GM19395 (cell line): ENCODE data around the gene MMD2.
"Not testable (repeated sequence)": the region's sequence is repeated elsewhere in the genome, so short reads cannot be mapped to it uniquely, and the experiment has no call there.

ENCODE experiments used
- ATAC-seq: cut with Tn5 transposase; IDR thresholded peaks from one replicate; pipeline ENCODE4 v1.9.1; 2021; ENCODE audit warnings: mild to moderate bottlenecking, moderate library complexity; ENCODE audit not compliant: unreplicated experiment

The MMD2 gene, protein sequence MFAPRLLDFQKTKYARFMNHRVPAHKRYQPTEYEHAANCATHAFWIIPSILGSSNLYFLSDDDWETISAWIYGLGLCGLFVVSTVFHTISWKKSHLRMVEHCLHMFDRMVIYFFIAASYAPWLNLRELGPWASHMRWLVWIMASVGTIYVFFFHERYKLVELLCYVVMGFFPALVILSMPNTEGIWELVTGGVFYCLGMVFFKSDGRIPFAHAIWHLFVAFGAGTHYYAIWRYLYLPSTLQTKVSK

DNA sequence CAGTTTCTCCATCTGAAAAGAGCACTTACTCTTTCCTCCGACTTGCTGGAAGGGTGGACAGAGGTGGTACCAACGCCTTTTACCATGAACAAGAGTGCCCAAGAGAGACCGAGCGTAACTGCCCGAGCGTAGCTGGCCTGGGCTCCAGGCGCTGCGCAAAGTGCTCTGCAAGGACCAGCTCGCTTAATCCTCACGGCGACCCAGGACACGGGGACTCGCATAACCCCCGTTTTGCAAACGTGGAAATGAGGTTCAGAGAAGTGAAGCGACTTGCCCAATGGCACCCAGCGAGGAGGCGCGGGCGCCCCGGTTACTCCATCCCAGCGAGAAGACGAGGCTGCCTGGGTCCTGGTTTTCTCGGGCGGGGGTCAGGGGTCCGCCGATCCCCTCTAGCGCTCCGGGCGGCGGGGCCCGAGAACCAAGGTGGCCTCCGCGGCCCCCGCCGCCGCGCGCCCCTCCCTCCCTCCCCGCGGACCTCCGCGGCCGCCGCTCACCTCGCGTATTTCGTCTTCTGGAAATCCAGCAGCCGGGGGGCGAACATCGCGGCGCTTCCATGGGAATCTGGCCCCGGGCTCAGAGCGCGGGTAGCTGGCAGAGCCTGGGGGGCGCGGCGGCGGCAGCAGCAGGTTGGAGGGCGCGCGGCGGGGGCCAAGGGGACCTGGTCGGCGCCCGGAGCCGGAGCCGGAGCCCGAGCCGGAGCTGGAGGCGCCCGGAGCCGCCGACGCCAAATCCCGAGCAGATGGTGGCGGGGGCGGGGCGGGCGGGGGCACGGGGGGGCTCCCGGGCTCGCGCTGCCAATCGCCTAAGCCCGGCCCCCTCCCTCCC, at the start of gene MMD2:
MMD2 (minus strand) TSS at position 711 of the 825 bp plus-strand sequence; CDS start at position 541, 170 bp downstream.
- ATAC-seq = no peak

DNA sequence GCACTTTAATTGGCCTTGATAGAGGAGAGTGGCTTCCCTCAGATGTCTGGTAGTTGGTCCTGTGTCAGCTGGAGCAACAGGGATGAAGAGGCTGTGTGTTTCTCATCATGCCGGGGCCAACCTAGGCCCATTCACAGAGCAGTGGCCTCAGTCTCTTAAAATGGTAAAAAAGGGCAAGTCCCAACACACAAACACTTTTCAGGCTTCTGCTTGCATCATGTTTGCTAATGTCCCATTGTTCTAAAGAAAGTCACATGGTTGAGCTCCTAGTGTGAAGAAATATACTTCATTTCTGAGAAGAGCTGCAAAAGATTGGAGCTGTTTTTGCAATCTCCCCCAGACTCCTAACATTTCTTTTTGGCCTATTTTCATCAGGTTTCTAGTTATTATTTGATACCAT, 46.1 kb upstream of the MMD2 start:
- no peak for ATAC-seq

DNA sequence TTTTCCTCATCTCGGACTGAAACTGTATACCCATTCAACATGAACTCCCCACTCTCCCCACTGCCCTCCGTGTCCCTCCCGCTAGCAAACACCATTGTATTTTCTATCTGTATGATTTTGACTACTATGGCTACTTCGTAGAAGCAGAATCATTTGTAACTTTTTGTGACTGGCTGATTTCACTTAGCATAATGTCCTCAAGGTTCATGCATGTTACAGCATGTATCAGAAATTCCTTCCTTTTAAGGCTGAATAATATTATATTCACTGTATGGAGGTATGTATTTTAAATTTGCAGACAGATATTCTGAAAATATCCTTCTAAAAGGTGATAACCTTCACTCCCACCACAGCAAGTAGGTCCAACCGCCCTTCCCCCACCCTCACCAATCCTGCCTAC, 42.9 kb upstream of the MMD2 start:
- no peak for ATAC-seq

DNA sequence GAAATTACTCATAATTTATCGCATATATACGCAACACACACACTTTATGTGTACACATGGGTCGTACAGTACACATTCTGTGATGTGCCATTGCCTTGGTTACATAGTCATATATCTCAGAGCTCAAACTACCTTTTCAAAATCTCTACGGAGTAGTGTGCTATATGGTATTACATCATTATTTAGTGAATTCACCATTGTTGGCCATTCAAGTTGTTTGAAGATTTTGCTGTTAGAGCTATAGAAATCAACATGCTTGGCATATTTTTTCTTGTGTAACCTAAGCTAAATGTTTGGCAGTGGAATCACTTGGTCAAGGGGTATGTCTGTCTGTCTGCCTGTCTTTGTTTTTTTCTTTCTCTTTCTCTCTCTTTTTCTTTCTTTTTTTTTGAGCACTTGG, 42.0 kb upstream of the MMD2 start:
- no peak for ATAC-seq

DNA sequence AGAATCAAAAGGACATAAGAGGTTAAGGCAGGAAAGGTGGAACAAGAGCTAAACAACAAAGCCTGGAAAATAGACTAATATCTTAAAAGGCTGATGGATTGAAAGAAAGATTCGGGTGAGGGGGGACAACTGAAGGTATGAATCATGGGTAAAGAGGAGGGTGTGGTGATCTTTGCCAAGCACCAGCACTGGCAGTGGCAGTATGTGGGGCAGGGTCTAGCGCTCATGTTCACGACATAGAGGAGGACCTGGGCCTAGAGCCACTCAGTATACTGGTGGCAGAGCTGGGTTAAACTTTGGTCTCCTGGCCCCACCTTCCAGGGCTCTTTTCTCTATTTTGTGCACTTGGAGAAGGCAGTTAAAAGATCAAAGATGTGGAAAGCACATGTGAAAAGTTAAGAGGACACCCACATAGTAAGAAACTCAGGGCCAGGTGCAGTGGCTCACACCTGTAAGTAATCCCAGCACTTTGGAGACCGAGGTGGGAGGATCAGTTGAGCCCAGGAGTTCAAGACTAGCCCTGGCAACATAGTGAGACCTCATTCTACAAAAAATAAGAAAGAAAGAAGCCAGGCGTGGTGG, 40.5 kb upstream of the MMD2 start:
- no peak for ATAC-seq

DNA sequence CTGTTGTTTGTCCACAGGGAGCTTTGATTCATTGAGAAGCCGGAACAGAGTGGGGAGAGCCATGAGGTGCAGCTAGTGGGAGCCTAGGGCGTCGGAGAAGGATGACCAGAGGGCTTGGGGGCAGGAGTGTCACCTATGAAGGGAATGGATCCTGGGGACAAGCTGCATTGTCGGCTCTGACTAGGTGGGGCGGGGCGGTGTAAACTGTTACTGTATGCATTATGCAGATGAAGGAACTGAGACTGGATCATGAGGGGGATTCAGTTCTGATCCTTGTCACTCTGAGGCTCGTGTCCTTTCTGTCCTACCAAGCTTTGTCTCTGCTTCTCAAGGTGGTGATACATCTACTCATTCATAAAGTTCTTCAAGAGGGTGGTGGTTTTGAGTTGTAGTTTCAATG, 39.9 kb upstream of the MMD2 start:
- no peak for ATAC-seq

DNA sequence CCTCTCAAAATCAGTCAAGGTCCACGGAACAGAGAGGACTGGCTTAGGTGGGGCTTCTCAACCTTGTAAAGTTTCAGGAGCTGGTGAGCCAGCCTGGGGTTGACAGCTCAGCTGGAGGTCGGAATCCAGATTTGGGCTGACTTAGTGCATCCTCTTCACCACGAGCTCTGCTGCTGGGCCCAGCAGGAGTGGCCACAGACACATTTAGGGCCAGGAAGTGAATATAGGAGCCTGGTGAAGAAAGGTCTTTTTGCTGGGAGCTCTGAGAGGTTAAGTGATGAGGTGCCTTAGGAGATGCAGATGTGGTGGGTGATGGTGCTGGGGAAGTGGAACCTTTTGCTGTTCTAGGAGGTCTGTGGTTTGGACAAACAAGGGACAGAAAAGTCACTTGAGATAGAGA, 39.3 kb upstream of the MMD2 start:
- no peak for ATAC-seq

DNA sequence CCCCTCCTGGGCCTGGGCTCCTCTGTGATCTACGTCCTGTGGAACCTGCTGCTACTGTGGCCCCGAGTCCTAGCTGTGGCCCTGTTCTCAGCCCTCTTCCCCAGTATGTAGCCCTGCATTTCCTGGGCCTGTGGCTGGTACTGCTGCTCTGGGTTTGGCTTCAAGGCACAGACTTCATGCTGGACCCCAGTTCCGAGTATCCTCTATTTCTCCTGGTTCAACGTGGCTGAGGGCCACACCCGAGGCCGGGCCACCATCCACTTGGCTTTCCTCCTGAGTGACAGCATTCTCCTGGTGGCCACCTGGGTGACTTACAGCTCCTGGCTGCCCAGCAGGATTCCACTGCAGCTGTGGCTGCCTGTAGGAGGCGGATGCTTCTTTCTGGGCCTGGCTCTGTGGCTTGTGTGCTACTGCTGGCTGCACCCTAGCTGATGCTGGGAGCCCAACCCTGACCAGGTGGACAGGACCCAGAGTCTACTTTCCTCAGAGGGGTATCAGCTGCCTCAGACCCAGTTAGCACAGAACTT, 37.8 kb upstream of the MMD2 start:
- ATAC-seq = no peak

DNA sequence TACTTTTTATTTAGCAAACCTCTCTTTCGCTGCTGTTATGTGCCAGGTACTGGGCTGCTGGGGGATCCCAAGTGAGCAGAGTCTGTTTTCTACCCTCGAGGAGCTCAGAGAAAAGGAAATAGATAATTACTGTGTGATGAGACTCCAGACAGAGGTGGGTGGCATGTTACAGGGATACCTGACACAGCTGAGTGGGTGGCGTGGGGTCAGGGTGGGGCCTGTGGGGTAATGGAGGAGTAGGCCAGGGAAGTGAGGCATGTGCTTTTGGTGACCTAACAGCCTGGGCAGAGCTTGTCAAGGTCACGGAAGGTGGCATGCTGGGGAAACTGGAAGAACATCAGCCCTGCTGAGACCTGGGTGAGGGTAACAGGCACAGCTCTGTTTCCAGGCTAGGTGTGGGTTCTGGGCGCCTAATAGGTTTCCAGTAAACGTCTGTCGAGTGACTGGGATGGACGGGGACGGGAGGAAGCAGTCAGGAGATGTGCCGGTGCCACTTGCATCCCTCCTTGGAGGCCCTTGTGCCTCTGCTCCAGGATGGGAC, 36.5 kb upstream of the MMD2 start:
- ATAC-seq = no peak

DNA sequence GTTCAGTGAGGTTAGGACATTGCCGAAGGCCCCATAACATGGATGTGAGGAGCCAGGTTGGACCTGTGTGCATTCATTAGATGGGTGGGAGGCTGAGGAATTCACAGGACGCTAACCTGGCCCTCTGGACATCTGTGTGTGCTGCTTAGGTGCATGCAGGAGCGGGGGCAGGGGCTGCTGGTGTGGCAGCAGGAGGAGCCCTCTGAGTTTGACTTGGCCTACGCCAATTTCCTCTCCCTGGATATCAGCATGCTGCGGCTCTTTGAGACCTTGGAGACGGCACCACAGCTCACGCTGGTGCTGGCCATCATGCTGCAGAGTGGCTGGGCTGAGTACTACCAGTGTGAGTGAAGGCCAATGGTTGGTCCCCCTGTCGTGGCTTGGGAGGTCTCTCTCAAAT, 34.5 kb upstream of the MMD2 start:
- ATAC-seq = no peak

DNA sequence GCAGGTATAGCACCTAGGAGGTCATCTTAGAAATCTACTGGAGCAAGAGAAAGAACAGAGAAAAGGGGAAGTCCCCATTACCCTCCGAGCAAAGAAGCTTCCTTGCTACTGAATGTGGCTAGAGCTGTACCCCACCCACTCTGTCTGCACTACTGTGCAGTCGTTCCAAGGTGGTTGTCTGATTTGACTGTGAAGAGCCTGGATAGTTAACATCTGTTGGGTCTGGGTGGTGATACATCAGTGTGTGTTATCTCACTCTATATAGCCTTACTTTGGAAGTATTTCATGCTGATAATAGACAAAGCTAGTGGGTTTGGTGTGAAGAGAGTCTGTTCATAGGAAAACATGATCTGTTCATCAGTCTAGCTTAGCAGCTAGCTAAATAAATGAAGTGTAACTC, 23.8 kb upstream of the MMD2 start:
- ATAC-seq = peak; percentile 77

DNA sequence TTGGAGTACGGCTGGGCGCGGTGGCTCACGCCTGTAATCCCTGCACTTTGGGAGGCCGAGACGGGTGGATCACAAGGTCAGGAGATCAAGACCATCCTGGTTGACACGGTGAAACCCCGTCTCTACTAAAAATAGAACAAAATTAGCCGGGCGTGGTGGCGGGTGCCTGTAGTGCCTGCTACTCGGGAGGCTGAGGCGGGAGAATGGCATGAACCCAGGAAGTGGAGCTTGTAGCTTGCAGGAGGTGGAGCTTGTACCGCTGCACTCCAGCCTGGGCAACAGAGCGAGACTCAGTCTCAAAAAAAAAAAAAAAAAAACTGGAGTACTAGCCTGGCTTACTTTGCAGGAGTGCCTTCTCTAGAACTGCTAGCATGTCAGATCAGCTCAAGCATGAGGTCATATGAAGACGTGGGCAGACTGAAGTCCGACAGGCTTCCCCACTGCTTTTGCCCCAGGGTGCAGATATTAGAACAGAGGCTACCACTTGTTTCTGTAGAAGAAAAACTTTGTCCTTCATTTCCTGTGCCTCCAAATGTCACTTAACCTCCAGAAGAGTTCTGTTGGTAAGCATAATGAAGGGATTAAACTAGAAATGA, 22.4 kb upstream of the MMD2 start:
- not testable (repeated sequence) for ATAC-seq

DNA sequence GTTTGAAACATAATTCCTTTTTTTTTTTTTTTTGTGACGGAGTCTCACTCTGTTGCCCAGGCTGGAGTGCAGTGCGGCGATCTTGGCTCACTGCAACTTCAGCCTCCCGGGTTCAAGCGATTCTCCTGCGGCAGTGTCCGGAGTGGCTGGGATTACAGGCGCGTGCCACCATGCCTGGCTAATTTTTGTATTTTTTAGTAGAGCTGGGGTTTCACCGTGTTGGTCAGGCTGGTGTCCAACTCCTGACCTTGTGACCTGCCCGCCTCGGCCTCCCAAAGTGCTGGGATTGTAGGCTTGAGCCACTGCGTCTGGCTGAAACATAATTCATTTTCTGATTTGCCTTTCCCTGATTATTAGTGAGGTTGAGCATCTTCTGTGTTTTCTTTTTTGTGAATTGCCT, 16.6 kb upstream of the MMD2 start:
- not testable (repeated sequence) for ATAC-seq

DNA sequence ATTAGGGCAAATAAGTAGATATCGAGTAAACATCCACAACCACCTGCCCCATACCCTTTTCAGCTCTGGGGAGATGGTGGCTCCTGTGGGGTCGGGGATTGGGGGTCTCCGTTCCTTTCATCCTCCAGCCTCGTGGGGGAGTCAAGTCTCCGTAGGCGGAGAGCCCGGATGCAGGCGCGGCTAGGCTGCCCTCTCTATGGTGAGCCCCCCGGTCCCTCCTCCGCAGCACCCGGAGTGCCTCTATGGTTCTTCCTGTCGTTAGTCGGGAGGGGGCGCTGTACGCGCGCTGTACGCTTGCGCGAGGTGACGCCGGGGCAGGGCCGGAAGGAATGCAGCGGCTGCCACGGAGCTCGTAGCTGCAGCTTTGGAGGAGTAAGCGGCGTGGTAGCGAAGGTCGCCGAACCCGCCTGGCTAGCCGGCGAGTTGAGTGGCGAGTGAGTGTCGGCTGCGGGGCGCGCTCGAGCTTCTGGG, 14.8 kb upstream of the MMD2 start:
- peak; percentile 94 for ATAC-seq

DNA sequence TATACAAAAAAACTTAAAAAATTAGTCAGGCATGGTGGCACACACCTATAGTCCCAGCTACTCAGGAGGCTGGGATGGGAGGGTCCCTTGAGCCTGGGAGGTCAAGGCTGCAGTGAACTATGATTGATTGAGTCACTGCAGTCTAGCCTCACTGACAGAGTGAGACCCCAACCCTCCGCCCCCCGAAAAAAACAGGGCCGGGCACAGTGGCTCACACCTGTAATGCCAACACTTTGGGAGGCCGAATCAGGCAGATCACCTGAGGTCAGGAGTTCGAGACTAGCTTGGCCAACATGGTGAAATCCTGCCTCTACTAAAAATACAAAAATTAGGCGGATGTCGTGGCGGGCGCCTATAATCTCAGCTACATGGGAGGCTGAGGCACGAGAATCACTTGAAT, 13.5 kb upstream of the MMD2 start:
- not testable (repeated sequence) for ATAC-seq

DNA sequence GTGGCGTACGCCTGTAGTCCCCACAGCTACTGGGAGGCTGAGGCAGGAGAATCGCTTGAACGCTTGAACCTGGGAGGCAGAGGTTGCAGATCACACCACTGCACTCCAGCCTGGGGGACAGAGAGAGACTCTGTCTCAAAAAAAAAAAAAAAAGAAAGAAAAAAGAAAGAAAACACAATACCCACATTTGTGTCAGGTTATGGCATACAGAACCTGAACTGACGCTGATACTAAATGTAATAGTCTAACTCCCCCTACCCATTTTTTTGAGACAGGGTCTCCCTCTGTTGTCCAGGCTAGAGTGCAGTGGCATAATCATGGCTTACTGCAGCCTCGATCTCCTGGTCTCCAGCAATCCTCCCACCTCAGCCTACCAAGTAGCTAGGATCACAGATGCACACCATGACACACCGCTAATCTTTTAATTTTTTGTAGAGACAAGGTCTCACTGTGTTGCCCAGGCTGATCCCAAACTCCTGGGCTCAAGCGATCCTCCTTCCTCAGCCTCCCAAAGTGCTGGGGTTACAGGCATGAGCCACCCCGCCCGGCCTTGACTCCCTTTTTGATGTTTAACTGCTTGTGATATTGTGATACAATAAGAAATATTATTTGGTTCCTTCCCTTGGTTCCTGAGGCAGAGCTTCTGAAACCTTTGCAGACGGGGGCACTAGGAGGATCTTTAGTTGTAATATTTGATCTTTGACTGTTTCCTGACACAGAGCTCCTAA, 6.5 kb upstream of the MMD2 start:
- ATAC-seq = no peak

DNA sequence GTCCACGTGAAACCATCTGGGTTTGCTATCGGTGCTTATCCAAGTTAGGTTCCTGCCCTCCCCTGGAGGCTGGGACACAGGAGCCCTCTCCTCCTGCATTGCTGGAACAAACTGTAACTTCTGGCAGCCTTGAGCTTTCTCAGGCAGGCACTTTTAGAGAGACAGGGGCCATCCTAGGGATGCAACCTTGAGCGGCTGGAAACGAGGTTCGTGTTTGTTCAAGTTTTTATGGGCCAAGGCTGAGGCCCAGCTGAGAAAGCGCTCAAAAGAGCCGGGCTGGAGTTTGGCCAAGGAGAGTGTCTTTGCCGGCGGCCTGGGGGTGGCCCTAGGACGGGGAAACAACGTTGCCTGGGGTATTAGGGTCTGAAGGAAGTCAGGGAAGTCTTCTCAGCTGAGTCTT, 5.5 kb upstream of the MMD2 start:
- ATAC-seq = no peak

DNA sequence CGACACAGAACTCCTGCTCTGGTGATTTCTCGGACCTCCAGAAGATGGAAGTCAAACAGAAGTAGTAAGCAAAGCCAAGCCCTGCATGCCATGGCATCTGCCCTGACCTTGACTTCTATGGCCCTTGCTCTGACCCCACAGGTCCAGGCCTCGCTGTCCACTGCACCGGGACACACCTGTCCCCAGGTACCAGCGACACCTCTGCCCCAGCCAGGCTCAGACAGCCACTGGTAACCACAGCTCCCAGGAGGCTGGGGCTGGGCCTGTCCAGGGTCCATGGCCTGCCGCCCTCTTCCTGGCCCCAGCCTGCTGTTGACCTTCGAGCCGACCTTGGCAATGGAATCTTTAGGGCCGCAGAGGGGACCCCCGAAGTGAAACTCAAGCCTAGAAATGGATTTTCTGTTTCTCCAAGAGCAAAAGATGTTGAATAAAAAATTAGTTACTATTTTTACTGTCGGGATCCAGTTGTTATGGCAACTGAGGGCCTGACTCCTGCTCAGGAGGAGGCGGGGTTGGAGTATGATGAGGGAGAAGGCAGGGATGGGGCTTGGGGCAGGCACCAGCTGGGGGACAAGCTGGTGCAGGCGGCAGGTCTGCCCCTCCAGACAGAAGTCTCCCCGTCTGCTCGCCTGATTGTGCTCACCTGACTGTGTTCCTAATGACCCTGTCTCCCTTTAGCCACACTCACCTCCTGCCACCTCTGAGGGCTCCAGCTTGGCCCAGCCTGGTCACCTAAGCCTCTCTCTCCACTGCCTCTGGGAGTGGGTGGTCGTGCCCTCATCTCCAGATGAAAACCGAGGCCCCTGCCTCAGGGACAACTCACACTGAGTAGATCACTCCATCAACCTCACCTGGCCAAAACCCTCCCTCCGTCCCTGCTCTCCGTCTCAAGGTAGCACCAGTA, 4.1 kb upstream of the MMD2 start:
- no peak for ATAC-seq

DNA sequence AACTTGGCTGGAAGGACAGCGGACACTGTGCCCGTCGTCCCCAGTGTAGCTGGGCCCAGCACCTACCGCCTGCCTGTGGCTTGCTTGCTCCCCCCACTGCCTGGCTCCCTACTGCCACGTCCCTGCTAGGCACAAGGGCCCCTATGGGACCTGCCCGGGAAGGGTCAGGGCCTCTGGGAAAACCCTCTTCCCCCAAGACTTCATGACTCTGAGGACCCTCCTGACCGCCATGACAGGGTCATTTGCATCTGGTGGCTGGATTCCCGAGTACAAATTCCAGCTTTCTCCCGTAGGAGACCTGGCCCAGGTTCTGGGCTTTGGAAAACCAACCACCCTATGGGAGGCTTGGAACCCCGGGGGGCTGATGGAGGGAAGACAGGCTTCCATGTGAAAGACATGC, 1.4 kb upstream of the MMD2 start:
- no peak for ATAC-seq
